Astrocyte (in vitro differentiated cells and primary cell): ENCODE results near the gene CIT. TPM values are rescaled to one million over a fixed set of nuclear protein-coding genes. Genes with fewer than 3 reads are reported as not detected.

Source experiments
- DNase-seq: peaks from one replicate; pipeline ENCODE4 v3.0.0-alpha.2; 2010; ENCODE audit warnings: low read depth
- FAIRE-seq: peaks from 2 replicates; lab custom pipeline; 2011; peaks lifted over from hg19 to GRCh38; lab: Jason Lieb, UNC
- H2AFZ ChIP-seq: 2 replicates; pipeline ENCODE4 v1.6.0; 2012; ENCODE audit warnings: low read depth, low read length, inconsistent platforms
- H3K27ac ChIP-seq: 2 replicates; pipeline ENCODE4 v1.5.1; 2011; ENCODE audit warnings: low read depth, low read length, inconsistent platforms
- H3K27me3 ChIP-seq: 2 replicates; pipeline ENCODE4 v1.6.0; 2011; ENCODE audit warnings: low read length, inconsistent platforms; ENCODE audit not compliant: insufficient read depth
- H3K36me3 ChIP-seq: 2 replicates; pipeline ENCODE4 v1.5.1; 2011; ENCODE audit warnings: low read length, inconsistent platforms; ENCODE audit not compliant: insufficient read depth
- H3K4me1 ChIP-seq: 2 replicates; pipeline ENCODE4 v1.5.1; 2011; ENCODE audit warnings: low read length, inconsistent platforms; ENCODE audit not compliant: insufficient read depth
- H3K4me2 ChIP-seq: 2 replicates; pipeline ENCODE4 v1.6.0; 2012; ENCODE audit warnings: low read length, inconsistent platforms
- H3K4me3 ChIP-seq: 2 replicates; pipeline ENCODE4 v1.5.1; 2011; ENCODE audit warnings: low read depth, mild to moderate bottlenecking, low read length, inconsistent platforms; ENCODE audit not compliant: insufficient read depth
- H3K79me2 ChIP-seq: 2 replicates; pipeline ENCODE4 v1.6.0; 2012; ENCODE audit warnings: mild to moderate bottlenecking, low read length, inconsistent platforms; ENCODE audit not compliant: insufficient read depth
- H3K9ac ChIP-seq: 2 replicates; pipeline ENCODE4 v1.6.0; 2012; ENCODE audit warnings: mild to moderate bottlenecking, low read length, inconsistent platforms
- H3K9me3 ChIP-seq: 2 replicates; pipeline ENCODE4 v1.5.1; 2012; ENCODE audit warnings: low read depth, mild to moderate bottlenecking, low read length, inconsistent platforms; ENCODE audit not compliant: insufficient read depth
- H4K20me1 ChIP-seq: 2 replicates; pipeline ENCODE4 v1.6.0; 2012; ENCODE audit warnings: low read length, inconsistent platforms; ENCODE audit not compliant: insufficient read depth
- H3K27ac Mint-ChIP-seq: one replicate; pipeline ENCODE4 v1.8.0; 2021; ENCODE audit warnings: mild to moderate bottlenecking, mixed read lengths; ENCODE audit not compliant: unreplicated experiment
- H3K27me3 Mint-ChIP-seq: one replicate; pipeline ENCODE4 v1.8.0; 2021; ENCODE audit warnings: low read depth, mixed read lengths; ENCODE audit not compliant: unreplicated experiment
- H3K36me3 Mint-ChIP-seq: one replicate; pipeline ENCODE4 v1.8.0; 2021; ENCODE audit warnings: low read depth, mixed read lengths; ENCODE audit not compliant: unreplicated experiment
- H3K4me1 Mint-ChIP-seq: one replicate; pipeline ENCODE4 v1.8.0; 2021; ENCODE audit warnings: low read depth, mixed read lengths; ENCODE audit not compliant: unreplicated experiment
- H3K4me3 Mint-ChIP-seq: one replicate; pipeline ENCODE4 v1.8.0; 2021; ENCODE audit warnings: mild to moderate bottlenecking, moderate library complexity, mixed read lengths; ENCODE audit not compliant: unreplicated experiment
- H3K9me3 Mint-ChIP-seq: one replicate; pipeline ENCODE4 v1.8.0; 2021; ENCODE audit warnings: mild to moderate bottlenecking, mixed read lengths; ENCODE audit not compliant: unreplicated experiment
- CTCF ChIP-seq: IDR thresholded peaks from 2 replicates; pipeline ENCODE4 v1.5.1; 2011; ENCODE audit warnings: low read depth, mild to moderate bottlenecking, inconsistent platforms, low read length, moderate library complexity; ENCODE audit not compliant: insufficient read depth
- EZH2 ChIP-seq: IDR thresholded peaks from 2 replicates; pipeline ENCODE4 v1.6.1; 2012; ENCODE audit warnings: mild to moderate bottlenecking, low read length, inconsistent platforms; ENCODE audit not compliant: insufficient read depth
- total RNA-seq: library from RNA; stranded (reverse); gene quantifications from 2 replicates; pipeline ENCODE4 v1.2.1, GENCODE V29; 2021

CIT gene
- total RNA-seq, 1 donor from 2014 or later = 4.5 TPM

- no peak for DNase-seq
- no peaks in the 10 kb centered on the region for H3K79me2 ChIP-seq
- H3K36me3 Mint-ChIP-seq = no peaks in the 10 kb centered on the region
- no peak for FAIRE-seq
- no peak overlapping the region for H3K9ac ChIP-seq
- H3K36me3 ChIP-seq = no peaks in the 10 kb centered on the region
- H3K27ac ChIP-seq = no peak overlapping the region
- H3K4me2 ChIP-seq = no peak overlapping the region
- H2AFZ ChIP-seq = no peak overlapping the region
- no peaks in the 10 kb centered on the region for H3K9me3 ChIP-seq
- H3K4me3 ChIP-seq = no peak overlapping the region
- no peak overlapping the region for H3K27ac Mint-ChIP-seq
- TF ChIP-seq CTCF = no peak
- no peak for TF ChIP-seq EZH2
- peaks cover 10% of the 10 kb centered on the region for H3K27me3 Mint-ChIP-seq
- H3K4me1 Mint-ChIP-seq = no peaks in the 10 kb centered on the region
- no peak overlapping the region for H3K4me3 Mint-ChIP-seq
- H3K9me3 Mint-ChIP-seq = no peaks in the 10 kb centered on the region
- H3K27me3 ChIP-seq = peaks cover 10% of the 10 kb centered on the region
- no peaks in the 10 kb centered on the region for H3K4me1 ChIP-seq
- H4K20me1 ChIP-seq = no peaks in the 10 kb centered on the region
Measured at GRCh38 chr12:119920064-119920463, 42.9 kb upstream of the CIT start.

GRCh38 chr12:119915894-119916510, 38.9 kb upstream of the CIT start:
- Histone ChIP-seq H3K9ac (no peak overlapping the region), H3K27me3 (no peaks in the 10 kb centered on the region), H3K27ac (no peak overlapping the region), H3K4me1 (no peaks in the 10 kb centered on the region), H3K36me3 (no peaks in the 10 kb centered on the region), H3K79me2 (no peaks in the 10 kb centered on the region), H2AFZ (no peak overlapping the region), H3K9me3 (no peaks in the 10 kb centered on the region), H4K20me1 (no peaks in the 10 kb centered on the region), H3K4me2 (no peak overlapping the region), H3K4me3 (no peak overlapping the region)
- no peaks in the 10 kb centered on the region for H3K36me3 Mint-ChIP-seq
- H3K9me3 Mint-ChIP-seq = no peaks in the 10 kb centered on the region
- H3K4me3 Mint-ChIP-seq = no peak overlapping the region
- no peaks in the 10 kb centered on the region for H3K27me3 Mint-ChIP-seq
- DNase-seq (no peak), FAIRE-seq (no peak)
- no peak overlapping the region for H3K27ac Mint-ChIP-seq
- TF ChIP-seq CTCF = no peak
- TF ChIP-seq EZH2 = no peak
- H3K4me1 Mint-ChIP-seq = peaks cover 5% of the 10 kb centered on the region

- DNase-seq = no peak
Measured at GRCh38 chr12:119914666-119915065, 37.5 kb upstream of the CIT start.

More at GRCh38 chr12:119914666-119915065, 37.5 kb upstream of the CIT start:
- no peaks in the 10 kb centered on the region for H3K79me2 ChIP-seq
- Mint-ChIP-seq H3K36me3 (no peaks in the 10 kb centered on the region), H3K9me3 (no peaks in the 10 kb centered on the region), H3K27me3 (peaks cover 2% of the 10 kb centered on the region), H3K4me1 (peaks cover 6% of the 10 kb centered on the region), H3K27ac (no peak overlapping the region), H3K4me3 (no peak overlapping the region)
- H3K4me1 ChIP-seq = no peaks in the 10 kb centered on the region
- H3K4me2 ChIP-seq = no peak overlapping the region
- no peak overlapping the region for H3K9ac ChIP-seq
- no peaks in the 10 kb centered on the region for H3K9me3 ChIP-seq
- H3K36me3 ChIP-seq = no peaks in the 10 kb centered on the region
- TF ChIP-seq EZH2 (no peak), CTCF (no peak)
- H3K27me3 ChIP-seq = no peaks in the 10 kb centered on the region
- no peak overlapping the region for H3K4me3 ChIP-seq
- H3K27ac ChIP-seq = no peak overlapping the region
- H2AFZ ChIP-seq = no peak overlapping the region
- no peaks in the 10 kb centered on the region for H4K20me1 ChIP-seq
- FAIRE-seq = no peak
